OCI-LY1 (cell line): ENCODE results near the gene CTNND2.

Experiments
- H2AFZ ChIP-seq: fragments of 200-600 bp; sonication (generic), shearing (Covaris generic); 2 replicates; pipeline ENCODE4 v1.6.0; 2014; ENCODE audit warnings: antibody characterized with exemption, mild to moderate bottlenecking, low read length
- H3F3A ChIP-seq: fragments of 200-600 bp; sonication (generic), shearing (Covaris generic); 2 replicates; pipeline ENCODE4 v1.6.0; 2014; ENCODE audit warnings: mild to moderate bottlenecking, antibody characterized with exemption, low read length, moderate library complexity; ENCODE audit not compliant: insufficient read depth
- H3K27ac ChIP-seq: fragments of 200-600 bp; sonication (generic); 2 replicates; pipeline ENCODE4 v1.5.1; 2014; ENCODE audit warnings: low read length, mixed run types, mild to moderate bottlenecking, low read depth; ENCODE audit not compliant: poor library complexity, severe bottlenecking
- H3K27me3 ChIP-seq: fragments of 200-600 bp; sonication (generic); 2 replicates; pipeline ENCODE4 v1.6.0; 2014; ENCODE audit warnings: antibody characterized with exemption, mild to moderate bottlenecking, low read length, moderate library complexity; ENCODE audit not compliant: insufficient read depth
- H3K36me3 ChIP-seq: fragments of 200-600 bp; sonication (generic); 2 replicates; pipeline ENCODE4 v1.6.1; 2014; ENCODE audit warnings: mild to moderate bottlenecking, antibody characterized with exemption, low read length, moderate library complexity, mixed read lengths; ENCODE audit not compliant: insufficient read depth
- H3K4me1 ChIP-seq: fragments of 200-600 bp; sonication (generic); 2 replicates; pipeline ENCODE4 v1.5.1; 2014; ENCODE audit warnings: mild to moderate bottlenecking, low read length, moderate library complexity; ENCODE audit not compliant: insufficient read depth, severe bottlenecking
- H3K4me2 ChIP-seq: fragments of 200-600 bp; sonication (generic), shearing (Covaris generic); 2 replicates; pipeline ENCODE4 v1.6.1; 2014; ENCODE audit warnings: low read length
- H3K4me3 ChIP-seq: fragments of 200-600 bp; sonication (generic); 2 replicates; pipeline ENCODE4 v1.5.1; 2014; ENCODE audit warnings: low read length, low read depth, mild to moderate bottlenecking, mixed read lengths; ENCODE audit not compliant: poor library complexity, severe bottlenecking
- H3K79me2 ChIP-seq: fragments of 200-600 bp; shearing (Covaris generic); 2 replicates; pipeline ENCODE4 v1.6.1; 2016; ENCODE audit warnings: mixed run types, low read length, mixed read lengths; ENCODE audit not compliant: insufficient read depth
- H3K9ac ChIP-seq: fragments of 200-600 bp; sonication (generic), shearing (Covaris generic); 2 replicates; pipeline ENCODE4 v1.6.1; 2014; ENCODE audit warnings: mild to moderate bottlenecking, low read length, mixed read lengths
- H3K9me2 ChIP-seq: fragments of 200-600 bp; sonication (generic), shearing (Covaris generic); 2 replicates; pipeline ENCODE4 v1.6.1; 2014; ENCODE audit warnings: low read depth, mild to moderate bottlenecking, low read length, mixed read lengths
- H3K9me3 ChIP-seq: fragments of 200-600 bp; shearing (Covaris generic); 2 replicates; pipeline ENCODE4 v1.6.1; 2014; ENCODE audit warnings: low read length, mixed read lengths
- H4K20me1 ChIP-seq: fragments of 200-600 bp; sonication (generic), shearing (Covaris generic); 2 replicates; pipeline ENCODE4 v1.6.0; 2016; ENCODE audit warnings: mild to moderate bottlenecking, low read length; ENCODE audit not compliant: insufficient read depth
- EZH2 ChIP-seq: fragments of 200-600 bp; sonication (generic), shearing (Covaris generic); IDR thresholded peaks from 2 replicates; pipeline ENCODE4 v1.8.0; 2017; ENCODE audit warnings: borderline replicate concordance, mixed run types, mild to moderate bottlenecking, antibody characterized with exemption, low read length, moderate library complexity, mixed read lengths
- TF ChIP-seq, protein P1 (sequence below): fragments of 200-600 bp; sonication (generic), shearing (Covaris generic); IDR thresholded peaks from 2 replicates; pipeline ENCODE4 v1.5.1; 2017; ENCODE audit warnings: mild to moderate bottlenecking, antibody characterized with exemption, low read length, moderate library complexity, mixed read lengths

CTNND2 gene, protein sequence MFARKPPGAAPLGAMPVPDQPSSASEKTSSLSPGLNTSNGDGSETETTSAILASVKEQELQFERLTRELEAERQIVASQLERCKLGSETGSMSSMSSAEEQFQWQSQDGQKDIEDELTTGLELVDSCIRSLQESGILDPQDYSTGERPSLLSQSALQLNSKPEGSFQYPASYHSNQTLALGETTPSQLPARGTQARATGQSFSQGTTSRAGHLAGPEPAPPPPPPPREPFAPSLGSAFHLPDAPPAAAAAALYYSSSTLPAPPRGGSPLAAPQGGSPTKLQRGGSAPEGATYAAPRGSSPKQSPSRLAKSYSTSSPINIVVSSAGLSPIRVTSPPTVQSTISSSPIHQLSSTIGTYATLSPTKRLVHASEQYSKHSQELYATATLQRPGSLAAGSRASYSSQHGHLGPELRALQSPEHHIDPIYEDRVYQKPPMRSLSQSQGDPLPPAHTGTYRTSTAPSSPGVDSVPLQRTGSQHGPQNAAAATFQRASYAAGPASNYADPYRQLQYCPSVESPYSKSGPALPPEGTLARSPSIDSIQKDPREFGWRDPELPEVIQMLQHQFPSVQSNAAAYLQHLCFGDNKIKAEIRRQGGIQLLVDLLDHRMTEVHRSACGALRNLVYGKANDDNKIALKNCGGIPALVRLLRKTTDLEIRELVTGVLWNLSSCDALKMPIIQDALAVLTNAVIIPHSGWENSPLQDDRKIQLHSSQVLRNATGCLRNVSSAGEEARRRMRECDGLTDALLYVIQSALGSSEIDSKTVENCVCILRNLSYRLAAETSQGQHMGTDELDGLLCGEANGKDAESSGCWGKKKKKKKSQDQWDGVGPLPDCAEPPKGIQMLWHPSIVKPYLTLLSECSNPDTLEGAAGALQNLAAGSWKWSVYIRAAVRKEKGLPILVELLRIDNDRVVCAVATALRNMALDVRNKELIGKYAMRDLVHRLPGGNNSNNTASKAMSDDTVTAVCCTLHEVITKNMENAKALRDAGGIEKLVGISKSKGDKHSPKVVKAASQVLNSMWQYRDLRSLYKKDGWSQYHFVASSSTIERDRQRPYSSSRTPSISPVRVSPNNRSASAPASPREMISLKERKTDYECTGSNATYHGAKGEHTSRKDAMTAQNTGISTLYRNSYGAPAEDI (N-terminal part only)

DNA sequence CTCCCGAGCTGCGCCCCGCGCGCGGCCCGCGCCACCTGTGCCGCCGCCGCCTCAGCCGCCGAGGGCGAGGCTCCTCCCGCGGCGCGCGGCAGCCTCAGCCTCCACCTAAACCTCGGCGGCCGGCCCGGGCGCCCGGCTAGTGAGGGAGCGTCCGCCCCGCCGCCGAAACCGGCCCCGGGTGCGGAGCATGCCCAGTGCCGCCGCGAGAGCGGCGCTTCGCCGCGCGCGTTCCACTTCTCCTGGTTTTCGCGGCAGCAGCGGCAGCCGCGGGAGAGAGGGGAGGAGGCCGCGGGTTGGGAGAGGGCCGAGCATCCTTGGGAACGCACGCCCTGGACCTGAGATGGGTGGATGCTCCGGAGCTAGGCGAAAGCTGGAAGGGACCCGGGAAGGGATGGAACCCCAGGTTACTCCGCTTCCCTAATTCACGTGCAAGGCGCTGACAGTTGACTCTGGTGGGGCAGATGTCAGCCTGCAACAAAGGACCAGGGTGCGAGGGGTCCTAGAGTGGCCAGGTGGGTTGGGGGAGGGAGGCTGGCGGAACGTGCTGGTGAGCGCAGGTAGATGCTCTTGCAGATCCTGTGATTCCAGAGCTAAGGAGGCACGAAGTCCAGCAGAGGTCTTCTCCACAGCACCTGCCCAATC, at the start of gene CTNND2:
CTNND2 (minus strand) TSS at position 182 of the 642 bp plus-strand sequence. CDS start 593 bp downstream, outside the sequence.
- Histone ChIP-seq H3K36me3 (no peaks in the 10 kb centered on the region), H3K4me2 (no peak within 1 kb of the TSS), H3K9me2 (no peaks in the 10 kb centered on the region), H4K20me1 (no peaks in the 10 kb centered on the region), H3K9me3 (no peaks in the 10 kb centered on the region), H3K9ac (no peak within 1 kb of the TSS), H3K79me2 (no peaks in the 10 kb centered on the region), H3F3A (no peaks in the 10 kb centered on the region), H2AFZ (no peak within 1 kb of the TSS), H3K27me3 (no peaks in the 10 kb centered on the region), H3K4me1 (no peaks in the 10 kb centered on the region), H3K4me3 (no peak within 1 kb of the TSS), H3K27ac (no peak within 1 kb of the TSS)
- TF ChIP-seq EZH2 = no peak
- TF ChIP-seq, protein P1, sequence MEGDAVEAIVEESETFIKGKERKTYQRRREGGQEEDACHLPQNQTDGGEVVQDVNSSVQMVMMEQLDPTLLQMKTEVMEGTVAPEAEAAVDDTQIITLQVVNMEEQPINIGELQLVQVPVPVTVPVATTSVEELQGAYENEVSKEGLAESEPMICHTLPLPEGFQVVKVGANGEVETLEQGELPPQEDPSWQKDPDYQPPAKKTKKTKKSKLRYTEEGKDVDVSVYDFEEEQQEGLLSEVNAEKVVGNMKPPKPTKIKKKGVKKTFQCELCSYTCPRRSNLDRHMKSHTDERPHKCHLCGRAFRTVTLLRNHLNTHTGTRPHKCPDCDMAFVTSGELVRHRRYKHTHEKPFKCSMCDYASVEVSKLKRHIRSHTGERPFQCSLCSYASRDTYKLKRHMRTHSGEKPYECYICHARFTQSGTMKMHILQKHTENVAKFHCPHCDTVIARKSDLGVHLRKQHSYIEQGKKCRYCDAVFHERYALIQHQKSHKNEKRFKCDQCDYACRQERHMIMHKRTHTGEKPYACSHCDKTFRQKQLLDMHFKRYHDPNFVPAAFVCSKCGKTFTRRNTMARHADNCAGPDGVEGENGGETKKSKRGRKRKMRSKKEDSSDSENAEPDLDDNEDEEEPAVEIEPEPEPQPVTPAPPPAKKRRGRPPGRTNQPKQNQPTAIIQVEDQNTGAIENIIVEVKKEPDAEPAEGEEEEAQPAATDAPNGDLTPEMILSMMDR = no peak

DNA sequence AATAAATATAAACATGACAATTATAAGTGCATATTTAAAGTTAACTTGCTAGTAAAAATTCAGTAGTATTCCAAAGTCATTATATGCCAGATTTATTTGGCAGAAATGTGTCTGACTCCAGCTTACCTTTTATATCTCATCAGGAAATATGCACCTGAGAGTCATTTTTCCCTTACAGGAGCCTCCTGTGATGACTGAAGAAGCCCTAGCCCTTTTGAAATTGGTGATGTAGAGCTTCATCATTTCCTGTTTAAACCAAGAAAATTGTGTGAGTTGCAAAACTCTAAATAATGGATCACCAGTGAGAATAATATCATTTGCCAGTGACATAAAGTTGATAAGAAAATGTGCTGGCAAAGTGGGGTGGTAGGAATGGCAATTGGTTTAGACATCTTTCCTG, 42.1 kb upstream of the CTNND2 start:
- TF ChIP-seq, protein P1 = no peak
- no peak for TF ChIP-seq EZH2
- no peaks in the 10 kb centered on the region for H3K27me3 ChIP-seq
- H3K9me2 ChIP-seq = no peaks in the 10 kb centered on the region
- no peaks in the 10 kb centered on the region for H3K36me3 ChIP-seq
- no peaks in the 10 kb centered on the region for H3F3A ChIP-seq
- H3K9ac ChIP-seq = no peak overlapping the region
- H2AFZ ChIP-seq = no peak overlapping the region
- H3K4me3 ChIP-seq = no peak overlapping the region
- H3K4me1 ChIP-seq = no peaks in the 10 kb centered on the region
- H3K27ac ChIP-seq = no peak overlapping the region
- H3K79me2 ChIP-seq = no peaks in the 10 kb centered on the region
- no peaks in the 10 kb centered on the region for H3K9me3 ChIP-seq
- no peak overlapping the region for H3K4me2 ChIP-seq
- H4K20me1 ChIP-seq = no peaks in the 10 kb centered on the region

DNA sequence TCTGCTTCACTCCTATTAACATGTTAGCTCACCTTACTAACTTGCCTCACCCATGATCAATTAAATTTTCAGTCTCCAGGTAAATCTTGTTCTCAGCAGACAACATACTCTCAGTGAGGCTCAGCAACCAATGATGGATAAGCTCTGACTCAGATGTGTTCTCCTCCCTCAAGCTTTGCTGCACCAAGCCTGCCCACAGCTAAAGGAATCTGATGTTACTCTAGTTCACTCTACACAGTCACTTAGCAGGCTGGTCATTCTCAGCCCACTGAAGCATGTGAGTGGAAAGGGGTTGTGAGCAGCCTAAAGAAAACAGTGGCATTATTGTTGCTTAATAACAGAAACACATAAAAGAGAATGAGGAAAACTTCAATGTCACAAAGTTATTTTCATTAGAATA, 37.3 kb upstream of the CTNND2 start:
- no peaks in the 10 kb centered on the region for H4K20me1 ChIP-seq
- no peak overlapping the region for H2AFZ ChIP-seq
- H3F3A ChIP-seq = no peaks in the 10 kb centered on the region
- H3K36me3 ChIP-seq = no peaks in the 10 kb centered on the region
- no peaks in the 10 kb centered on the region for H3K27me3 ChIP-seq
- no peaks in the 10 kb centered on the region for H3K4me1 ChIP-seq
- no peaks in the 10 kb centered on the region for H3K9me2 ChIP-seq
- H3K27ac ChIP-seq = no peak overlapping the region
- no peak overlapping the region for H3K9ac ChIP-seq
- H3K4me3 ChIP-seq = no peak overlapping the region
- H3K79me2 ChIP-seq = no peaks in the 10 kb centered on the region
- TF ChIP-seq, protein P1 = no peak
- no peak for TF ChIP-seq EZH2
- H3K9me3 ChIP-seq = no peaks in the 10 kb centered on the region
- no peak overlapping the region for H3K4me2 ChIP-seq
